K562 (cell line): ENCODE results near the gene OBP2A. TPM values are rescaled to one million over a fixed set of nuclear protein-coding genes. Genes with fewer than 3 reads are reported as not detected.

Source experiments
- ATAC-seq: fragments of 200-7000 bp; cut with Tn5 transposase; 3 replicates; pipeline ENCODE4 v1.9.1; 2020; ENCODE audit warnings: moderate library complexity
- BruUV-seq: library from RNA; stranded (reverse); fragments of 400-500 nt; replicated peaks from 2 replicates; lab custom pipeline; 2021; lab: Mats Ljungman, UMichigan
- CTCF ChIA-PET: fragments of 300-600 bp; formaldehyde crosslinking; extraction: SDS; loops from one replicate; lab custom pipeline; 2021; ENCODE audit warnings: low intra/inter-chr PET ratio; lab: Yijun Ruan, JAX
- POLR2A ChIA-PET: fragments of 300-600, 350-650 bp; sonication (Branson Sonifier 250); formaldehyde crosslinking; extraction: SDS; loops from one replicate; lab custom pipeline; 2021; ENCODE audit warnings: antibody characterized with exemption, inconsistent platforms; lab: Yijun Ruan, JAX
- DNase-seq, 4 experiments: peaks; one replicate each; pipeline versions ENCODE4 v3.0.0 to v3.0.0-alpha.2; 2011 to 2018; ENCODE audit warnings: low spot score in 3 of 4, mixed read lengths in 3 of 4; ENCODE audit errors: extremely low read depth in 1 of 4
- FAIRE-seq: peaks from 2 replicates; lab custom pipeline; 2011; peaks lifted over from hg19 to GRCh38; lab: Jason Lieb, UNC
- H2AFZ ChIP-seq: 2 replicates; pipeline ENCODE4 v1.6.0; 2011; ENCODE audit warnings: low read depth, low read length, control low read depth, inconsistent platforms
- H3K27ac ChIP-seq: fragments of 200-600 bp; 3 replicates; pipeline ENCODE4 v1.8.0; 2011; ENCODE audit warnings: low read depth, mild to moderate bottlenecking, control low read depth, inconsistent platforms, low read length, moderate library complexity, mixed read lengths; ENCODE audit errors: extremely low read depth
- H3K27me3 ChIP-seq, 2 experiments: fragments of 300-600 bp in 1 of 2; 2 replicates in 1 of 2; 3 replicates in 1 of 2; pipeline versions ENCODE4 v1.6.0 to v1.8.0; 2011; ENCODE audit warnings: inconsistent platforms in 2 of 2, low read length in 2 of 2, mild to moderate bottlenecking in 1 of 2, mixed read lengths in 1 of 2, moderate library complexity in 1 of 2; ENCODE audit not compliant: control insufficient read depth in 2 of 2, insufficient read depth in 2 of 2
- H3K36me3 ChIP-seq: fragments of 300-600 bp; 3 replicates; pipeline ENCODE4 v1.8.0; 2011; ENCODE audit warnings: mild to moderate bottlenecking, low read length, inconsistent platforms; ENCODE audit not compliant: control insufficient read depth, insufficient read depth
- H3K4me1 ChIP-seq, 2 experiments: fragments of 200-600 bp in 1 of 2; replicated peaks in 1 of 2; 2 replicates in 1 of 2; 3 replicates in 1 of 2; pipeline versions ENCODE4 v1.5.1 to v1.8.0; 2011; ENCODE audit warnings: inconsistent platforms in 2 of 2, low read length in 2 of 2, mild to moderate bottlenecking in 1 of 2, mixed read lengths in 1 of 2, moderate library complexity in 1 of 2; ENCODE audit not compliant: control insufficient read depth in 2 of 2, insufficient read depth in 2 of 2
- H3K4me2 ChIP-seq: 2 replicates; pipeline ENCODE4 v1.6.1; 2011; ENCODE audit warnings: low read length, control low read depth, inconsistent platforms, mixed read lengths; ENCODE audit not compliant: insufficient read depth
- H3K4me3 ChIP-seq: fragments of 200-600 bp; sonication (generic), shearing (Covaris generic); 2 replicates; pipeline ENCODE4 v1.5.1; 2016; ENCODE audit warnings: control low read depth, inconsistent platforms
- H3K79me2 ChIP-seq: fragments of 200-600 bp; 3 replicates; pipeline ENCODE4 v1.8.0; 2011; ENCODE audit warnings: low read length, inconsistent platforms; ENCODE audit not compliant: control insufficient read depth, insufficient read depth
- H3K9ac ChIP-seq, 2 experiments: 2 replicates each; pipeline versions ENCODE4 v1.6.0 to v1.6.1; 2011; ENCODE audit warnings: low read depth in 2 of 2, low read length in 2 of 2, control low read depth in 1 of 2, inconsistent platforms in 1 of 2, mild to moderate bottlenecking in 1 of 2, mixed read lengths in 1 of 2; ENCODE audit not compliant: insufficient read depth in 1 of 2
- H3K9me1 ChIP-seq: one replicate; pipeline ENCODE4 v1.6.0; 2011; ENCODE audit warnings: inconsistent platforms, mild to moderate bottlenecking, low read length, moderate library complexity; ENCODE audit not compliant: control insufficient read depth, insufficient read depth
- H3K9me3 ChIP-seq: replicated peaks from 2 replicates; pipeline ENCODE4 v1.5.1; 2011; ENCODE audit warnings: low read depth, low read length, inconsistent platforms; ENCODE audit not compliant: control insufficient read depth, insufficient read depth
- H4K20me1 ChIP-seq: replicated peaks from 2 replicates; pipeline ENCODE4 v1.6.1; 2011; ENCODE audit warnings: low read length, inconsistent platforms, mixed read lengths; ENCODE audit not compliant: control insufficient read depth, insufficient read depth
- ATF4 ChIP-seq: fragments of 450-650 bp; formaldehyde crosslinking; IDR thresholded peaks from 2 replicates; pipeline ENCODE4 v1.4.0; 2022; ENCODE audit warnings: mild to moderate bottlenecking, moderate library complexity
- BRF1 ChIP-seq: IDR thresholded peaks from 3 replicates; pipeline ENCODE4 v1.6.1; 2011; ENCODE audit warnings: borderline replicate concordance, mild to moderate bottlenecking; ENCODE audit not compliant: insufficient read length; ENCODE audit errors: extremely low read depth
- CSDE1 ChIP-seq, 2 experiments: fragments of 450-650 bp; IDR thresholded peaks; 2 replicates each; pipeline ENCODE4 v1.6.1; 2016; ENCODE audit warnings: mild to moderate bottlenecking in 1 of 2
- CTCFL ChIP-seq: IDR thresholded peaks from 2 replicates; pipeline ENCODE4 v1.6.1; 2011; ENCODE audit warnings: borderline replicate concordance, low read depth, mild to moderate bottlenecking, moderate library complexity, low read length; ENCODE audit not compliant: insufficient read depth, poor library complexity, severe bottlenecking
- ESRRA ChIP-seq: fragments of 450-650 bp; IDR thresholded peaks from 2 replicates; pipeline ENCODE4 v1.6.1; 2014; ENCODE audit warnings: low read depth, mild to moderate bottlenecking, moderate library complexity, borderline replicate concordance
- GABPB2 ChIP-seq: fragments of 250-450 bp; sonication (Bioruptor Pico); conservative IDR thresholded peaks from 2 replicates; pipeline ENCODE4 v1.5.1; 2021; ENCODE audit warnings: mild to moderate bottlenecking
- RBM25 ChIP-seq: fragments of 200-400 bp; formaldehyde crosslinking; IDR thresholded peaks from 2 replicates; pipeline ENCODE4 v1.6.1; 2018; ENCODE audit warnings: low read length, low read depth, moderate library complexity; ENCODE audit not compliant: severe bottlenecking
- WGBS: fragments of 100-300 bp; shearing (Covaris generic); methylation state at CpG from one replicate; pipeline ENCODE4 v1.1.6; 2016; ENCODE audit warnings: low coverage, mixed read lengths; ENCODE audit not compliant: insufficient coverage; ENCODE audit errors: missing lambda C conversion rate; 5-methylcytosine and 5-hydroxymethylcytosine counted together
- in situ Hi-C: fragments of 300-500 bp; cut with MboI; formaldehyde crosslinking; loops from 4 replicates; pipeline ENCODE4 v1.15.0; 2018; ENCODE audit warnings: inconsistent platforms, mixed read lengths
- intact Hi-C: fragments of 100-400 bp; cut with micrococcal nuclease; formaldehyde crosslinking; loops from 2 replicates; pipeline ENCODE4 v1.14.2; 2022
- polyA plus RNA-seq, 8 experiments: library from polyadenylated mRNA; depleted of rRNA in 4 of 8; stranded (reverse) in 5 of 8; unstranded in 3 of 8; fragments of >200 nt; fragmentation: Nextera tagmentation in 2 of 8; fragmentation: Illumina TruSeq in 1 of 8; extraction: Ambion mirVana in 2 of 8; extraction: Trizol in 1 of 8; gene quantifications; 2 replicates each; pipeline versions ENCODE4 v1.2.1 to v1.2.3, GENCODE V29; 2011 to 2014; ENCODE audit warnings: inconsistent platforms in 1 of 8, missing spikeins in 1 of 8
- total RNA-seq, 7 experiments: library from RNA; depleted of rRNA in 6 of 7; stranded (reverse); fragments of >200 nt in 6 of 7; fragmentation: Illumina TruSeq in 2 of 7; extraction: Trizol in 2 of 7; gene quantifications; 2 replicates each; pipeline versions ENCODE4 v1.2.1 to v1.2.3, GENCODE V29; 2011 to 2021; ENCODE audit warnings: low replicate concordance in 1 of 7

Gene OBP2A
- total and polyA plus RNA-seq, 9 of the 15 experiments (the other 6 are each of a cell fraction or from before 2014, with no cell fraction given), result not detected

GRCh38 chr9:135584371-135584770, 38.4 kb downstream of the OBP2A start:
- intact Hi-C loops, result no loop called here
- WGBS, result 4% methylated on average over 5 of the region's 5 CpGs
- in situ Hi-C loops, result no loop called here

More at GRCh38 chr9:135584371-135584770, 38.4 kb downstream of the OBP2A start:
- no TSS peak for BruUV-seq
- Histone ChIP-seq H3K36me3 (no peaks in the 10 kb centered on the region), H3K4me2 (no peak overlapping the region), H3K27ac (no peak overlapping the region), H3K27me3 (peaks cover 0 to 73% of the 10 kb centered on the region in 2 experiments; a peak in 3 of 5 replicates), H3K4me3 (no peak overlapping the region), H3K79me2 (no peaks in the 10 kb centered on the region), H3K9me3 (no peaks in the 10 kb centered on the region), H2AFZ (no peak overlapping the region), H4K20me1 (0 out of 2 replicates have a peak, but pooled peaks cover 5% of the 10 kb centered on the region), H3K4me1 (peaks cover 10 to 46% of the 10 kb centered on the region in 2 experiments; a peak in 2 of 5 replicates), H3K9me1 (no peaks in the 10 kb centered on the region), H3K9ac (no peak overlapping the region)
- no peak for DNase-seq
- ChIA-PET POLR2A (interaction anchor here (0.7 kb wide), 1 partner anchor 54 kb away, joined by 4 read pairs; no protein-coding TSS in a partner anchor), CTCF (no interaction called here)
- FAIRE-seq, result no peak
- no peak for ATAC-seq
- TF ChIP-seq ATF4 (CRISPR knock-in tag) (no peak), CSDE1 (IDR thresholded peaks at IDR 0.05) (no peak), GABPB2 (no peak), RBM25 (no peak), ESRRA (no peak), CTCFL (no peak), BRF1 (no peak)
